GM20431 (cell line): ENCODE results near the gene ZMAT1.
"Not testable (repeated sequence)": the region's sequence is repeated elsewhere in the genome, so short reads cannot be mapped to it uniquely, and the experiment has no call there.

ENCODE experiments used
- in situ Hi-C: fragments of 300-500 bp; cut with MseI, MboI; formaldehyde crosslinking; loops from one replicate; pipeline ENCODE4 v1.15.0; 2020; ENCODE audit warnings: low sequenced_read_pairs; ENCODE audit not compliant: unreplicated experiment

The ZMAT1 gene

GRCh38 chrX:101931488-101932248 lies at the start of gene ZMAT1:
TSS of gene ZMAT1 (minus strand) at chrX:101932027. CDS start at chrX:101932008, 19 bp downstream.
- in situ Hi-C loops, result no loop called here

GRCh38 chrX:101977106-101977505 lies 45.3 kb upstream of the ZMAT1 start:
- in situ Hi-C loops, result no loop called here

- in situ Hi-C loops, result no loop called here
Measured at GRCh38 chrX:101973066-101973465, 41.2 kb upstream of the ZMAT1 start.

- in situ Hi-C loops, result not testable (repeated sequence)
Measured at GRCh38 chrX:101964923-101965539, 33.2 kb upstream of the ZMAT1 start.

- in situ Hi-C loops, result no loop called here
Measured at GRCh38 chrX:101958139-101958538, 26.3 kb upstream of the ZMAT1 start.

- in situ Hi-C loops, result no loop called here
Measured at GRCh38 chrX:101957174-101957573, 25.3 kb upstream of the ZMAT1 start.

GRCh38 chrX:101956556-101956955 lies 24.7 kb upstream of the ZMAT1 start:
- in situ Hi-C loops, result no loop called here

- in situ Hi-C loops, result no loop called here
Measured at GRCh38 chrX:101950581-101950980, 18.8 kb upstream of the ZMAT1 start.

GRCh38 chrX:101932249-101932570 lies 383 bp upstream of the ZMAT1 start:
- in situ Hi-C loops, result no loop called here

- in situ Hi-C loops, result no loop called here
Measured at GRCh38 chrX:101931136-101931487, 715 bp downstream of the ZMAT1 start.

GRCh38 chrX:101925733-101926132 lies 6.1 kb downstream of the ZMAT1 start:
- in situ Hi-C loops, result no loop called here

GRCh38 chrX:101918751-101919150 lies 13.1 kb downstream of the ZMAT1 start:
- in situ Hi-C loops, result no loop called here

GRCh38 chrX:101906136-101906796 lies 25.6 kb downstream of the ZMAT1 start:
- in situ Hi-C loops, result no loop called here

GRCh38 chrX:101904996-101905395 lies 26.8 kb downstream of the ZMAT1 start:
- in situ Hi-C loops, result no loop called here
